Karpas-422 (cell line): ENCODE results near the gene NEDD4L. TPM values are rescaled to one million over a fixed set of nuclear protein-coding genes. Genes with fewer than 3 reads are reported as not detected.

Experiments
- DNase-seq: peaks from one replicate; pipeline ENCODE4 v3.0.0-alpha.2; 2015
- H2AFZ ChIP-seq: fragments of 200-600 bp; sonication (generic); 2 replicates; pipeline ENCODE4 v1.6.1; 2014; ENCODE audit warnings: antibody characterized with exemption, low read length, mixed read lengths
- H3K27ac ChIP-seq: fragments of 200-600 bp; sonication (generic); 2 replicates; pipeline ENCODE4 v1.5.1; 2014; ENCODE audit warnings: mild to moderate bottlenecking, low read length, moderate library complexity
- H3K27me3 ChIP-seq: fragments of 200-600 bp; sonication (generic); 2 replicates; pipeline ENCODE4 v1.6.1; 2014; ENCODE audit warnings: low read length, mixed read lengths
- H3K36me3 ChIP-seq: fragments of 200-600 bp; sonication (generic); 2 replicates; pipeline ENCODE4 v1.6.1; 2014; ENCODE audit warnings: low read length, mixed read lengths; ENCODE audit not compliant: insufficient read depth
- H3K4me1 ChIP-seq: fragments of 200-600 bp; sonication (generic); 2 replicates; pipeline ENCODE4 v1.6.1; 2014; ENCODE audit warnings: mild to moderate bottlenecking, low read length, mixed read lengths
- H3K4me2 ChIP-seq: fragments of 200-600 bp; sonication (generic); 2 replicates; pipeline ENCODE4 v1.6.1; 2014; ENCODE audit warnings: low read length, low read depth, mild to moderate bottlenecking; ENCODE audit not compliant: poor library complexity, severe bottlenecking
- H3K4me3 ChIP-seq: fragments of 200-600 bp; sonication (generic); 2 replicates; pipeline ENCODE4 v1.5.1; 2014; ENCODE audit warnings: mild to moderate bottlenecking, antibody characterized with exemption, low read length, mixed read lengths
- H3K79me2 ChIP-seq: fragments of 200-600 bp; sonication (generic); 2 replicates; pipeline ENCODE4 v1.6.1; 2014; ENCODE audit warnings: mild to moderate bottlenecking, low read length, mixed read lengths
- H3K9ac ChIP-seq: fragments of 200-600 bp; sonication (generic); 2 replicates; pipeline ENCODE4 v1.6.0; 2014; ENCODE audit warnings: low read length
- H3K9me2 ChIP-seq: fragments of 200-600 bp; sonication (generic), shearing (Covaris generic); replicated peaks from 2 replicates; pipeline ENCODE4 v1.6.0; 2014; ENCODE audit warnings: mild to moderate bottlenecking, low read length, moderate library complexity; ENCODE audit not compliant: insufficient read depth
- H3K9me3 ChIP-seq: fragments of 300-700, 200-600 bp; sonication (generic); 2 replicates; pipeline ENCODE4 v1.6.1; 2014; ENCODE audit warnings: low read length, mixed read lengths
- H4K20me1 ChIP-seq: fragments of 200-600 bp; sonication (generic); 2 replicates; pipeline ENCODE4 v1.6.1; 2014; ENCODE audit warnings: mild to moderate bottlenecking, antibody characterized with exemption, low read length, low read depth; ENCODE audit not compliant: insufficient read depth
- total RNA-seq: library from RNA; depleted of rRNA; stranded (reverse); fragments of >200 nt; shearing (Covaris generic); gene quantifications from 2 replicates; pipeline ENCODE4 v1.2.3, GENCODE V29; 2014; ENCODE audit warnings: low replicate concordance

NEDD4L gene
- total RNA-seq, 1 experiment from 2014 or later = 17.1 TPM

DNA sequence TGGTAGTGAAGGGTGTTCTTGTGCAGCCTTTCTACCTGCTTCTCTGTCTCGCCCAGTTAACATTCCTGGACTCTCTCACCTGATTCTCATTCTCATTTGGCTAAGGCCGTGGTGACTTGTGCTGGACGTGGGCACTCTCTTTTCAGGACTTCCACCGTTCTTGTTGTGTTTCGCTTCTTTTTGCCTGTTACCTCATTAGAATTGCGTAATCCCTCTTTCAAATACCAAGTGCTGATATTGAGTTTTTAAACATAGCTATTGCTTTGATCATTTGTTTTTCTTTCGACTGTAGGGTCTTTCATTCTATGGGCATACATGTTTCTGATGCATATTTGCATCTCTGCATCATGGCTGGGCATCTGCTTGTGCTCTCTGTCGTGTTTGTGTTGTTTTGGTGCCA is 297.9 kb downstream of the NEDD4L start:
- no peak overlapping the region for H2AFZ ChIP-seq

GRCh38 chr18:58344080-58344670 is 300.1 kb downstream of the NEDD4L start:
- no peaks in the 10 kb centered on the region for H3K27me3 ChIP-seq
- no peak overlapping the region for H3K4me2 ChIP-seq
- no peak for DNase-seq
- no peak overlapping the region for H3K4me3 ChIP-seq
- H2AFZ ChIP-seq = no peak overlapping the region
- H4K20me1 ChIP-seq = no peaks in the 10 kb centered on the region
- no peaks in the 10 kb centered on the region for H3K9me2 ChIP-seq
- H3K4me1 ChIP-seq = no peaks in the 10 kb centered on the region
- H3K27ac ChIP-seq = no peak overlapping the region
- H3K79me2 ChIP-seq = no peaks in the 10 kb centered on the region
- H3K36me3 ChIP-seq = no peaks in the 10 kb centered on the region
- H3K9me3 ChIP-seq = no peaks in the 10 kb centered on the region
- H3K9ac ChIP-seq = no peak overlapping the region

More for the DNA sequence above, 297.9 kb downstream of the NEDD4L start:
- no peaks in the 10 kb centered on the region for H3K9me2 ChIP-seq
- no peaks in the 10 kb centered on the region for H3K9me3 ChIP-seq
- no peak overlapping the region for H3K4me2 ChIP-seq
- no peak overlapping the region for H3K4me3 ChIP-seq
- H3K4me1 ChIP-seq = no peaks in the 10 kb centered on the region
- H3K9ac ChIP-seq = no peak overlapping the region
- no peaks in the 10 kb centered on the region for H3K36me3 ChIP-seq
- H3K79me2 ChIP-seq = no peaks in the 10 kb centered on the region
- no peak overlapping the region for H3K27ac ChIP-seq
- H4K20me1 ChIP-seq = no peaks in the 10 kb centered on the region
- DNase-seq = no peak
- H3K27me3 ChIP-seq = no peaks in the 10 kb centered on the region

DNA sequence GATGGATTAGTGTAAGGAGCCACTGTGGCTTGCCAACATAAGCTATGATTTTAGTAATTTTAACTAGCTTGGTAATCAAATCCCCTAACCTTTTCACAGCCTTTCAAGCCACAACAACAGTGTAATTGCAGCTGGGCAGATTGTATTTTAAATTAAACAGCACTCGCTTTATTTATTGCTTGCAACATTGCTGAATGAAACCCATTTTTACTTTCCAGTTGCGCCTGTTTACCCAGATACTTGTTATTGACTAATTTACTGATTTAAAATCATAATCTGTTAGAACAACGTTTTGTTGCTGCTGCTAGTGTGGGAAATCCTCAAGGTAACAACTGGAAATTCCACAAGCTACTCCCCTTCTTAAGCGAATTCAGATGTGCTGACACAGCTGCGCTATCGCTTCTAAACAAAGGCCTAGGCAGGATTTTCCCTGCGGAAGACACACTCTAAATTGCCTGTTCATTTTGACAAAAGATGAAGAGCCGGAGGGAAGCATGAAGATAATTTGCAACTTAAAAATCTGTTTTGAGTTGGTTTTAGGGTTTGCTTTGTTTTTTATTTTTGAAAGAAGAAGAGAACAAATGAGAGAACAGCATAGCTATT is 300.9 kb downstream of the NEDD4L start:
- Histone ChIP-seq H3K27ac (no peak overlapping the region), H3K9me2 (no peaks in the 10 kb centered on the region), H3K9ac (no peak overlapping the region), H3K36me3 (no peaks in the 10 kb centered on the region), H4K20me1 (no peaks in the 10 kb centered on the region; the same call in 1 of the 2 replicates), H3K79me2 (no peaks in the 10 kb centered on the region), H3K27me3 (no peaks in the 10 kb centered on the region), H3K4me1 (no peaks in the 10 kb centered on the region), H3K9me3 (no peaks in the 10 kb centered on the region), H3K4me2 (no peak overlapping the region), H2AFZ (no peak overlapping the region), H3K4me3 (no peak overlapping the region)
- DNase-seq = no peak

GRCh38 chr18:58345875-58346274 is 301.8 kb downstream of the NEDD4L start:
- H3K79me2 ChIP-seq = no peaks in the 10 kb centered on the region
- H3K4me2 ChIP-seq = no peak overlapping the region
- no peak overlapping the region for H2AFZ ChIP-seq
- H3K4me1 ChIP-seq = no peaks in the 10 kb centered on the region
- H3K4me3 ChIP-seq = no peak overlapping the region
- H3K9me3 ChIP-seq = no peaks in the 10 kb centered on the region
- no peaks in the 10 kb centered on the region for H3K9me2 ChIP-seq
- H3K27ac ChIP-seq = no peak overlapping the region
- H3K9ac ChIP-seq = no peak overlapping the region
- no peaks in the 10 kb centered on the region for H3K36me3 ChIP-seq
- H3K27me3 ChIP-seq = no peaks in the 10 kb centered on the region
- no peak for DNase-seq
- no peaks in the 10 kb centered on the region; the same call in 1 of the 2 replicates for H4K20me1 ChIP-seq

GRCh38 chr18:58347135-58347534 is 303.1 kb downstream of the NEDD4L start:
- Histone ChIP-seq H3K4me1 (no peaks in the 10 kb centered on the region), H3K79me2 (no peaks in the 10 kb centered on the region), H3K27me3 (no peaks in the 10 kb centered on the region), H3K9me2 (no peaks in the 10 kb centered on the region), H3K36me3 (no peaks in the 10 kb centered on the region), H3K4me2 (no peak overlapping the region), H3K9me3 (no peaks in the 10 kb centered on the region), H3K27ac (no peak overlapping the region), H2AFZ (no peak overlapping the region), H4K20me1 (no peaks in the 10 kb centered on the region; the same call in 1 of the 2 replicates), H3K9ac (no peak overlapping the region), H3K4me3 (no peak overlapping the region)
- no peak for DNase-seq

DNA sequence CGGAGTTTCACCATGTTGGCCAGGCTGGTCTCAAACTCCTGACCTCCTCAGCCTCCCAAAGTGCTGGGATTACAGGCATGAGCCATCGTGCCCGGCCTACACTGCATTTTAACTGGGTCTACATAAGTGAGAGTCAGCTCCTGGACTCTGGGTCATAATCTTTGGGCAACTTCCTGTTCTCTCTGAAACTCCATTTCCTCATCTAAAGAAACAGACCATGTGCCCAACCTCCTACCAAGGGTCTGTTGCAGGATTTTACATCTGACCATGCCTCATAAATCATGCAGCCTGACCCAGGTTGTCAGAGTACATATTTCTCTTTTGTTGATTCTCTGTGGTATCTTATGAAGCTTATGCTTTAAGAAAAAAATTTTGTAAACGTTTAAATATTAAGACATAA is 304.5 kb downstream of the NEDD4L start:
- Histone ChIP-seq H4K20me1 (no peaks in the 10 kb centered on the region; the same call in 1 of the 2 replicates), H3K79me2 (no peaks in the 10 kb centered on the region), H3K9ac (no peak overlapping the region), H3K27ac (no peak overlapping the region), H3K27me3 (no peaks in the 10 kb centered on the region), H3K9me3 (no peaks in the 10 kb centered on the region), H3K4me3 (no peak overlapping the region), H3K4me1 (no peaks in the 10 kb centered on the region), H2AFZ (no peak overlapping the region), H3K9me2 (no peaks in the 10 kb centered on the region), H3K4me2 (no peak overlapping the region), H3K36me3 (no peaks in the 10 kb centered on the region)
- no peak for DNase-seq

DNA sequence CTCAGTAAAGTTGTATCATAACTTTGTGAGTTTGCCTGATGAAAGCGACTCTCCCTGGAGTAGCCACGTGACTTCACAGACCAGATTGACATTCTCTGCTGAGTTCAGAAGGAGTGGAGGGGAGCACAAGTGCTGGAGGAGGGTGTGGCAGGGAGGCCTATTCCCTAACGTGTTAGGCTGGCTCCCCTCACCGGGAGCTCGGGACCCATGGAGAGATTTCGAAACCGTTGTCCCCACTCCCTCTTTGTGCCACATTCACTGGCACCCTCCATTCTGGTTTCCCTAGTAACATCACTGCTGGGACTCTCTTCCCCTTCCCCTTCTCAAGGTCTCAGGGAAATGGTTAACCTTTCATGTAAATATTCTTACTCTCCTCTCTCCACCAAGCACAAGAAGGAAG is 304.9 kb downstream of the NEDD4L start:
- Histone ChIP-seq H3K9ac (no peak overlapping the region), H3K27me3 (no peaks in the 10 kb centered on the region)

DNA sequence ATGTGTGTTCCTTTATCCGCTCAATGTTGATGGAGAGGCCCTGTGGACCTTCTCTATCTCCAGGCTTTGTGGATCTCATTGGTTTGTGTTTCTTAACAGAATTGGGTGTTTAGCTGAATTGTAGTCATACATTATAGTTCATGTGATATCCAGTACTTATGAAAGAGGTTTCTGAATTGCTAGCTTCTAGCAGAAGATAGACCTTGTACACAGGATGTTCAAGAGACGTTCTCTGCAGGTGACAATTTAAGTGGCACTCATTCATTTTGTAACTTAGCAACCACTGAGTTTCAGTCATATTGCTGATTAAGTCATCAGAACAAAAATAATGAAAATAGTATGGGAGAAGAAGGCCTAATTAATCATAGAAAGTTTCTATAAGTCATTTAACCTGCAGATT is 305.6 kb downstream of the NEDD4L start:
- no peak for DNase-seq

More for the DNA sequence above, 304.9 kb downstream of the NEDD4L start:
- Histone ChIP-seq H3K27ac (no peak overlapping the region), H3K36me3 (no peaks in the 10 kb centered on the region), H2AFZ (no peak overlapping the region), H3K9me3 (no peaks in the 10 kb centered on the region), H3K9me2 (no peaks in the 10 kb centered on the region), H4K20me1 (no peaks in the 10 kb centered on the region; the same call in 1 of the 2 replicates), H3K4me3 (no peak overlapping the region), H3K4me1 (no peaks in the 10 kb centered on the region), H3K79me2 (no peaks in the 10 kb centered on the region), H3K4me2 (no peak overlapping the region)
- no peak for DNase-seq

More for the DNA sequence above, 305.6 kb downstream of the NEDD4L start:
- Histone ChIP-seq H4K20me1 (no peaks in the 10 kb centered on the region; the same call in 1 of the 2 replicates), H3K79me2 (no peaks in the 10 kb centered on the region), H3K4me2 (no peak overlapping the region), H3K4me1 (no peaks in the 10 kb centered on the region), H3K27ac (no peak overlapping the region), H3K27me3 (no peaks in the 10 kb centered on the region), H3K4me3 (no peak overlapping the region), H3K9me3 (no peaks in the 10 kb centered on the region), H3K9me2 (no peaks in the 10 kb centered on the region), H2AFZ (no peak overlapping the region), H3K9ac (no peak overlapping the region), H3K36me3 (no peaks in the 10 kb centered on the region)
